GM10266 (cell line): ENCODE data around the gene SLC9A8.
A peak's percentile ranks its signal among the peaks of the same experiment; 100 is the strongest.

Experiments used
- DNase-seq: peaks from one replicate; pipeline ENCODE4 v3.0.0; 2012; ENCODE audit errors: extremely low spot score
- TF ChIP-seq, protein P1 (sequence below): IDR thresholded peaks from 2 replicates; pipeline ENCODE4 v1.5.1; 2012; ENCODE audit warnings: mild to moderate bottlenecking, low read depth; ENCODE audit not compliant: control insufficient read depth, insufficient read depth; ENCODE audit errors: missing control alignments

The SLC9A8 gene

GRCh38 chr20:49882171-49882970, 69.7 kb downstream of the SLC9A8 start:
- TF ChIP-seq, protein P1, sequence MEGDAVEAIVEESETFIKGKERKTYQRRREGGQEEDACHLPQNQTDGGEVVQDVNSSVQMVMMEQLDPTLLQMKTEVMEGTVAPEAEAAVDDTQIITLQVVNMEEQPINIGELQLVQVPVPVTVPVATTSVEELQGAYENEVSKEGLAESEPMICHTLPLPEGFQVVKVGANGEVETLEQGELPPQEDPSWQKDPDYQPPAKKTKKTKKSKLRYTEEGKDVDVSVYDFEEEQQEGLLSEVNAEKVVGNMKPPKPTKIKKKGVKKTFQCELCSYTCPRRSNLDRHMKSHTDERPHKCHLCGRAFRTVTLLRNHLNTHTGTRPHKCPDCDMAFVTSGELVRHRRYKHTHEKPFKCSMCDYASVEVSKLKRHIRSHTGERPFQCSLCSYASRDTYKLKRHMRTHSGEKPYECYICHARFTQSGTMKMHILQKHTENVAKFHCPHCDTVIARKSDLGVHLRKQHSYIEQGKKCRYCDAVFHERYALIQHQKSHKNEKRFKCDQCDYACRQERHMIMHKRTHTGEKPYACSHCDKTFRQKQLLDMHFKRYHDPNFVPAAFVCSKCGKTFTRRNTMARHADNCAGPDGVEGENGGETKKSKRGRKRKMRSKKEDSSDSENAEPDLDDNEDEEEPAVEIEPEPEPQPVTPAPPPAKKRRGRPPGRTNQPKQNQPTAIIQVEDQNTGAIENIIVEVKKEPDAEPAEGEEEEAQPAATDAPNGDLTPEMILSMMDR, result no peak
- DNase-seq, result no peak

- DNase-seq, result no peak
- TF ChIP-seq, protein P1, result no peak
Measured at GRCh38 chr20:49883246-49883802, 70.7 kb downstream of the SLC9A8 start.

DNA sequence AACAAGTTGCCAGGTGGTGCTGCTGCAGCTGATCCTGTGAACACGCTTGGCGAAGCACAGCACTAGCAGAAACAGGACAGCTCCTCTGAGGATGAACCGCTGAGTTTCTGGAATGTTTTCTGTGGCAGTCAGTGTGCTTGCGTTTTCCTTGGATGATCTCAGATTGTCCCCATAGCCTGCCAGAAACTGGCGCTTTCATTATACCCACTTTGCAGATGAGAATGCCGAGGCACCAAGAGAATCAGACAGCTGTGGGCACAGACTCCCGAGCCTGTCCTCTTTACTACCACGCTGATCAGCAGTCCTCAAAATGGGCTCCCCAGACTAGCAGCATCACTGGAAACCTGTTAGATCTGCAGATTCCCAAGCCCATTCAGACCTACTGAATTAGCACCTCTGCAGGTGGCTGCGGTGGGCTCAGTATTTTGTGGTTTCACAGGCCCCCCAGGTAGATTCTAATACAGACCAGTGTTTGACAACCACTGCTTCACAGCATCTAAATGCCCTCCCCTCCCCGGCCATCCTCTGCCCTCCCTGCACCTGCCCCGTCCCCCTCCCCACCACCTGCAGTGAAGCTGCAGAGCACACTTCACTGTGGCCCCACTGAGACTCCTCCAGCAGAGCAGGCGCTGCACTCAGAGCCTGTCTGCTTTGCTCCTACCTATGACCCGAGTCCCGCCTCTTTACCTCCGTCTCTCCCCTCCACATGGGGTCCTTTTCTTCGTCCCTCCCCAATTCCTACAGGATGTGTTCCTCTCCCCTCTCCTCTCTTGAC, 73.1 kb downstream of the SLC9A8 start:
- DNase-seq, result no peak
- TF ChIP-seq, protein P1, result no peak

DNA sequence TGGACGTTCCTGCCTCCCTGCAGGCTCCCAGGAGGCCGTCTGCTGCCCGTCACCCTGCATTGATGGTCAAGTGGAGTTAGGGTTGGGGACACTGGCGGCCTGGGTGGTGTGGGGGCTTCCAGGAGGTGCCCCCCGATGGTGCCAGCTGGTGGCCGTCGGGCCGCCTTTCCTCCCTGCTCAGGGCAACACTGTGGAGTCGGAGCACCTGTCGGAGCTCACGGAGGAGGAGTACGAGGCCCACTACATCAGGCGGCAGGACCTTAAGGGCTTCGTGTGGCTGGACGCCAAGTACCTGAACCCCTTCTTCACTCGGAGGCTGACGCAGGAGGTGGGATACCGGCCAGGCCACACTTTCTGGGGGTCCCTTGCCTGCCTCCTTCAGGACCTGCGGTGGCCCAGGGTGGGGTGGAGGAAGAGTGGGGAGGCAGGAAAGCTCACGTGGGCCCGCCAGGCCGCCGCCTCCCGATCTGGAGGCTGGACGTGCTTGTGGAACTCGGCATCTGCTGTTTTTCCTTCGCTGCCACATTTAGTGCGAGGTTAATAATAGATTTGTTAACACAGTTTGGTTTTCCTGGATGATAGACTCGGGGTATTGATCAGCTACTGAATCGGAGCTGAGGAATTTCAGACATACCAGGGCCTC, 74.1 kb downstream of the SLC9A8 start:
- no peak for DNase-seq
- TF ChIP-seq, protein P1, result no peak

DNA sequence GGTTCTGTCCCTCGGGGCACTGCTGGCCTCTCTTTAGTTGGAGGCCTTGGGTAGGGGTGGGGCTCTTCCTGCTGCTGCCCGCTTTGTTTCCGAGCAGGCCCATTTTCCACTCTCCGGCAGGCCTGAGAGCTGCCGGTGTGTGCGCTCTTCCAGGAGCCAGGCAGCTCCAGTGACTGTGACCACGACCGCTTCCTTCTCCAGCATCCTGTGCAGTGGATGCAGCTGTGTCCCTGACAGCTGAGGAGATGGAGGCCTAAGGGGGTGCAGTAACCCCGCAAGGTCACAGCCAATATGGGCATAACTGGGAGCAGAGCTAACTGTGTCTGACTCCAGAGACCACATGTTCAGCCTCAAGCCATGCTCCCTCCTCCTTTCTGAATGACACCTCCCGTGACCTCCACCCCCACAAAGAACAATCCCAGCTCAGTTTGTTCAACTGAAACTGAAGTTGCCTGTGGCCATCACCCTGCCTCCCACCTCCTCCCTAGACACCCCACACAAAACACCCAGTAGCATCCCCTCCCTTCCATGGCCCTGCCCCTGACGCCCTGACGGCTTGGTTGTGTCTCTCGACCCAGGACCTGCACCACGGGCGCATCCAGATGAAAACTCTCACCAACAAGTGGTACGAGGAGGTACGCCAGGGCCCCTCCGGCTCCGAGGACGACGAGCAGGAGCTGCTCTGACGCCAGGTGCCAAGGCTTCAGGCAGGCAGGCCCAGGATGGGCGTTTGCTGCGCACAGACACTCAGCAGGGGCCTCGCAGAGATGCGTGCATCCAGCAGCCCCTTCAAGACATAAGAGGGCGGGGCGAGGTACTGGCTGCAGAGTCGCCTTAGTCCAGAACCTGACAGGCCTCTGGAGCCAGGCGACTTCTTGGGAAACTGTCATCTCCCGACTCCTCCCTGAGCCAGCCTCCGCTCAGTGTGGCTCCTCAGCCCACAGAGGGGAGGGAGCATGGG, 74.9 kb downstream of the SLC9A8 start:
- TF ChIP-seq, protein P1, result no peak
- no peak for DNase-seq

- TF ChIP-seq, protein P1, result peak; percentile 72
- DNase-seq, result peak; percentile 82
Measured at GRCh38 chr20:49888212-49889000, 75.8 kb downstream of the SLC9A8 start.
